SHP77 treated with DMSO at 0.1 percent for 48 hours (cell line): Measurements from ENCODE around the gene SHISA6.
"Not testable (repeated sequence)": the region's sequence is repeated elsewhere in the genome, so short reads cannot be mapped to it uniquely, and the experiment has no call there.

Experiments
- DNase-seq: peaks from one replicate; lab custom pipeline; 2025; lab: John Stamatoyannopoulos, UW

The SHISA6 gene

GRCh38 chr17:11267999-11268575, 27.1 kb downstream of the SHISA6 start:
- no peak for DNase-seq

DNA sequence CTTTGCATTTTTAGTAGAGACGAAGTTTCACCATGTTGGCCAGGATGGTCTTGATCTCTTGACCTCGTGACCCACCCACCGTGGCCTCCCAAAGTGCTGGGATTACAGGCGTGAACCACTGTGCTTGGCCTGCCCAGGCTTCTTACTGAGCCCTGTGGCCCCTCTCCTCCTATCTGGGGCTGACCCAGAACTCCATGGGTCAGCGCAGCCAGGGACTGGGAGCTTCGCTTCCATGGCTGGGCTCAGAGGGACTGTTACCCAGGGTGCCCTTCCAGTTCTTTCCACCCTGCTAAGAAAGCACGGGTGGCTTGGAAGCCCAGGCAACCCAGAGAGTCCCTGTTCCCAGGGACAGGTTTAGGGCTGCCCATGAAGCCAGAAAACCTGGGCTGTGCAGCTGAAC, 28.2 kb downstream of the SHISA6 start:
- no peak for DNase-seq

GRCh38 chr17:11272191-11272590, 31.2 kb downstream of the SHISA6 start:
- no peak for DNase-seq

GRCh38 chr17:11273596-11273995, 32.6 kb downstream of the SHISA6 start:
- no peak for DNase-seq

GRCh38 chr17:11274106-11274505, 33.1 kb downstream of the SHISA6 start:
- DNase-seq, result no peak

GRCh38 chr17:11276486-11276885, 35.5 kb downstream of the SHISA6 start:
- no peak for DNase-seq

DNA sequence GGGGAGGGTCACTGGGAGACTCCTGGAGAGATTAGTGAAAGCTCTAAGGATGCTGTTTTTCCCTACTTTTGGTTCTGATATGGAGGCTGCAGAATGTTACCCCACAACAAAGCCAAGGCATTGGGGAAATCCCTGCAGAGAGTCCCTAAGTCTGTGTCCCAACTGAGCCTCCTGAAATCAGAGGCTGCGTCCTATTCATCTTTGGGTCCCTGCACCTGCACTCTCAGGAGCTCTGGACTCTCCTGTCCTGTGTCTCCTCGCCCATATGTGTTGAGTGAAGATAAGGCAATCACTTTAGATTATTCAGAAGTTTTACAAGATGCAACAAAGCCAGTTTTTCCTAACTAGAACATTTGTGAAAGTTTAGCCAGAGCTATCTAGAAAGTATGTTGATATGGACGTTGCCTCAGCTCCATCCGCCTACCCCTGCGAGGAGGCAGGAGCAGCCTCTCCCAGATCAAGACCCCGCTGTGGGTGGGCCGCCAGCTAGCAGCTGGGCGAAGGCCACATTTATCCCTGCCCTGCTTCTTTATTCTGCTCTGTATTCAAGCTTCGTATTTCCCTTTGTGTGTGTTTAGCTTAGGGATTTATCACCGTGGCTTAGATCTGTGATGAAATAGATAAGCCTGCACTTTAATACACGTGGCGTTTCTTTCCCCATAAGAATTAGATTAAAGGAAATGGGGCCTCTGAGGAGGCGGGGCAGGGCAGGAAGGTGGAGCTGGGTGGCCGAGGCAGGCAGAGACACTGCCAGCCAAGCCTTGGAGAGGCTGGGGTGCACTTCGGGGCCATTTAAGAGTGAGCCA, 37.4 kb downstream of the SHISA6 start:
- no peak for DNase-seq

- no peak for DNase-seq
Observed at GRCh38 chr17:11278992-11279270, 37.9 kb downstream of the SHISA6 start.

DNA sequence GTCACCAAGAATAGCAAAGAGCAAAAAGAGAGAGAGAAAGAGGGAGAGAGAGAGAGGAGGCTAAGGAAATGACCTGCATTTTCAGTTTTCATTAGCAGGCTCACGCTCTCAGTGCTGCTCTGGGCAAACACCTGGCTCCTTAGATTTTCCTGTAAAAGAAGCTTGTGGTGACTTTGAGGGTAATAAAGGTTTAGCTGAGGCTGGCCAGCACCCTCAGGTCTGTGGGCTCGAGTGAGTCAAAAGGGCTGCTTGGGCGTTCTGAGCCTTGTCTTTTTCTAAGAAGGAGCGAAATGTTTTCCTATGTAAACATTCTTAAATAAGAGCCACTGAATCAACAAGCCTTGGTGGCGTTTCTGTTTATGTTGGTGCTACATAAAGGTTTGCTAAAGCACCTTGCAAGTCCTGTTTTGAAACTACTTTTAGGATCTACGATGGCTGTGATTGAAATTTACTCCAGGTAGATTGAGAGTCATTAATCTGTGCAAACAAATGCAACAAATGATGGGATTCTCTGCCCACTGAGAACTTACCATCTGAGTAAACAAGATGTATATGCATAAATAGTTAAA, 38.8 kb downstream of the SHISA6 start:
- DNase-seq, result no peak

GRCh38 chr17:11282586-11282985, 41.6 kb downstream of the SHISA6 start:
- no peak for DNase-seq

GRCh38 chr17:11284811-11285210, 43.8 kb downstream of the SHISA6 start:
- no peak for DNase-seq

- no peak for DNase-seq
Observed at GRCh38 chr17:11285946-11286345, 44.9 kb downstream of the SHISA6 start.

GRCh38 chr17:11287791-11288190, 46.8 kb downstream of the SHISA6 start:
- DNase-seq, result no peak

- no peak for DNase-seq
Observed at GRCh38 chr17:11290814-11291213, 49.8 kb downstream of the SHISA6 start.

DNA sequence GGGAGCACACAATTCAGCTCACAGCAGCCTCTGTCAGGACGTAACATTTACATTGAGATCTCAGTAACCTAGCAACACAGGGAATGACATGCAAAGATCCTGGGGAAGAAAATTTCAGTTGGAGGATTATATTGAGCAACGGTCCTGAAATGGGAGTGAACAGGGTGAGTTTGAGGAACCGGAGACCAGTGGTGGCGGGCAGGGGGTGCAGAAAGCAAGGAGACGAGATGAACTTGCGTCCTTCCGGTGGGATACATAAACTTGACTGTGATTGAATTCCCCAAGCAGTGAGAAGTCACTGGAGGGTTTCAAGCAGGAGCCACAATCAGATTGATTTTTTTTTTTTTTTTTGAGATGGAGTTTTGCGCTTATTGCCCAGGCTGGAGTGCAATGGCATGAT, 51.5 kb downstream of the SHISA6 start:
- no peak for DNase-seq

- DNase-seq, result no peak
Observed at GRCh38 chr17:11293480-11293879, 52.5 kb downstream of the SHISA6 start.

DNA sequence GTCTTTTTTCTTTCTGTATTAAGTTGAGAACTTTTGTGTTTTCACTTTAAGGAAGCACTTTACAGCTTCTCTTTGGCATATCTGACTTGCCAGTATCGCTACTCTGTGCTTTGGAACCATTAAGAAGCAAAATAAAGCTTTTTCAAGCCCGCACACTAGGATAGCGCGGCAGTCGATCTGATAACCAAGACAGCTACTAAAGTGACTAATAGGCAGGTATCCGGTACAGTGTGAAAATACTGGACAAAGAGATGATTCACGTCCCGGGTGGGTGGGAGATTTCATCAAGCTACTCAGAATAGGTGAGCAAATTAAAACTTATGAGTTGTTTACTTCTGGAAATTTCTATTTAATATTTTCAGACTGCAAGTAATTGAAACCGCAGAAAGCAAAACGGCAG, 53.8 kb downstream of the SHISA6 start:
- no peak for DNase-seq

GRCh38 chr17:11296994-11297393, 56.0 kb downstream of the SHISA6 start:
- no peak for DNase-seq

DNA sequence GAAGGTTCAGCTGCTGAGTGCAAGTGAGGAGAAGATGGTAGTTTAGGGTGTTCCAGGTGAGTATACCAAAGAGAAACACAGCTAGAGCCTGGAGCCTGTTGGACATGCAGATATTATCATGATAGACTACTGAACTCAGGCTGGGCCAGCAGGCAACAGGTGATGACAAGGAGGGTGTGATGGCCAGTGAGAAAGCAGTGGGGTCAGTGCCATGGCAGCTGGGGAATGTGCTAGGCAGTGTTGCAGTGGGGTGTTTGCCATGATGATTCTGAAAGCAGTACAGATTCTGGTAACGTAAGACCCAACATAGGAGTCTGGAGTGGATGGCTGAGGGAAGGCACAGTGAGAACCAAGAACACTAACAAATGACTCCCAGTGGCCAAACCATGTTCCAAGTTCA, 57.4 kb downstream of the SHISA6 start:
- DNase-seq, result no peak

DNA sequence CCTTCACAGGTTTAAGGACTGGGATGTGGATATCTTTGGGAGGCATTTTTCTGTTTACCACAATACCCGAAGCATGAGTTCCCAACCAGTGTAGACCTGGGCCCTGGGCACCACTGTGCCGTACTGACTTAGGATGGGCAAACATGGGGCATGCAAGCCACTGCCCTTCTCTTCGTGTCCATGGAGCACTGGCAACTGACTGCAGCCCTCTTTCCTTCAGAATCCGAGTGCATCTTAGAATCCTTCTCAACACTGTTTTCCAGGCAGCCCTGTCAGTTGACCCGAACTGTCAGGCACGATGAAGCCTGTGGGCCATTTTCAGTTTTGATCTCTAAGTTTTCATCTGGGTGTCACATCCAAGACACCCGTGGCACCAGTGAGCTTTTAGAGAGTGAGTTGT, 59.2 kb downstream of the SHISA6 start:
- DNase-seq, result no peak

GRCh38 chr17:11300738-11301137, 59.7 kb downstream of the SHISA6 start:
- DNase-seq, result no peak

GRCh38 chr17:11301874-11302273, 60.9 kb downstream of the SHISA6 start:
- not testable (repeated sequence) for DNase-seq

GRCh38 chr17:11302401-11303186, 61.6 kb downstream of the SHISA6 start:
- no peak for DNase-seq
